HEK293 (cell line): Measurements from ENCODE around the gene ADAMTS16.

Experiments used
- CTCF ChIA-PET: fragments of 350-600 bp; formaldehyde crosslinking; extraction: SDS; loops from one replicate; lab custom pipeline; 2021; ENCODE audit warnings: antibody characterized with exemption; lab: Yijun Ruan, JAX
- POLR2A ChIA-PET: fragments of 300-600 bp; formaldehyde crosslinking; extraction: SDS; loops from one replicate; lab custom pipeline; 2020; ENCODE audit warnings: antibody characterized with exemption, inconsistent platforms; lab: Yijun Ruan, JAX
- H3K27ac ChIP-seq: fragments of 200-500 bp; sonication (Bioruptor generic); 2 replicates; pipeline ENCODE4 v1.5.1; 2014; ENCODE audit warnings: low read depth, low read length, control low read depth, inconsistent platforms; ENCODE audit errors: extremely low read depth
- H3K36me3 ChIP-seq, 2 experiments: fragments of 200-500 bp in 1 of 2; sonication (Bioruptor generic) in 1 of 2; 1 replicate in 1 of 2; 2 replicates in 1 of 2; pipeline ENCODE4 v1.5.1; 2014 to 2017; ENCODE audit warnings: inconsistent platforms in 2 of 2, low read length in 2 of 2; ENCODE audit not compliant: control insufficient read depth in 2 of 2, insufficient read depth in 1 of 2
- H3K4me1 ChIP-seq: fragments of 200-500 bp; sonication (Bioruptor generic); 2 replicates; pipeline ENCODE4 v1.5.1; 2014; ENCODE audit warnings: mild to moderate bottlenecking, low read length, inconsistent platforms; ENCODE audit not compliant: control insufficient read depth, insufficient read depth
- H3K4me3 ChIP-seq: 2 replicates; pipeline ENCODE4 v1.5.1; 2011; ENCODE audit warnings: low read depth, mild to moderate bottlenecking, control low read depth, low read length, moderate library complexity
- H3K9me3 ChIP-seq: fragments of 200-500 bp; sonication (Bioruptor generic); 2 replicates; pipeline ENCODE4 v1.5.1; 2014; ENCODE audit warnings: low read depth, low read length, inconsistent platforms; ENCODE audit not compliant: control insufficient read depth, insufficient read depth
- FEZF1 ChIP-seq: fragments of 450-650 bp; formaldehyde crosslinking; IDR thresholded peaks from 2 replicates; pipeline ENCODE4 v1.5.1; 2016; ENCODE audit warnings: missing biosample characterization, missing genetic modification characterization
- GLIS1 ChIP-seq: fragments of 450-650 bp; formaldehyde crosslinking; IDR thresholded peaks from 2 replicates; pipeline ENCODE4 v1.5.1; 2016; ENCODE audit warnings: missing biosample characterization, missing genetic modification characterization
- KLF9 ChIP-seq: fragments of 450-650 bp; formaldehyde crosslinking; IDR thresholded peaks from 2 replicates; pipeline ENCODE4 v1.5.1; 2016; ENCODE audit warnings: missing biosample characterization, missing genetic modification characterization, low read depth
- SP2 ChIP-seq: fragments of 450-650 bp; formaldehyde crosslinking; IDR thresholded peaks from 2 replicates; pipeline ENCODE4 v1.5.1; 2016; ENCODE audit warnings: missing biosample characterization, missing genetic modification characterization
- ZBTB21 ChIP-seq: fragments of 450-650 bp; formaldehyde crosslinking; IDR thresholded peaks from 2 replicates; pipeline ENCODE4 v1.5.1; 2017; ENCODE audit warnings: missing biosample characterization, missing genetic modification characterization
- ZFP3 ChIP-seq: fragments of 450-650 bp; formaldehyde crosslinking; IDR thresholded peaks from 2 replicates; pipeline ENCODE4 v1.5.1; 2016; ENCODE audit warnings: low read depth, missing biosample characterization, missing genetic modification characterization
- ZNF157 ChIP-seq: fragments of 450-650 bp; formaldehyde crosslinking; IDR thresholded peaks from 2 replicates; pipeline ENCODE4 v1.5.1; 2016; ENCODE audit warnings: missing biosample characterization, missing genetic modification characterization
- ZNF16 ChIP-seq: fragments of 450-650 bp; formaldehyde crosslinking; IDR thresholded peaks from 2 replicates; pipeline ENCODE4 v1.5.1; 2016; ENCODE audit warnings: low read depth, missing biosample characterization, missing genetic modification characterization
- ZNF19 ChIP-seq: fragments of 450-650 bp; formaldehyde crosslinking; IDR thresholded peaks from 2 replicates; pipeline ENCODE4; 2016; ENCODE audit warnings: missing biosample characterization, missing genetic modification characterization, low read depth
- ZNF221 ChIP-seq: fragments of 450-650 bp; formaldehyde crosslinking; IDR thresholded peaks from 2 replicates; pipeline ENCODE4 v1.5.1; 2017; ENCODE audit warnings: missing biosample characterization, missing genetic modification characterization, borderline replicate concordance
- ZNF292 ChIP-seq: fragments of 450-650 bp; formaldehyde crosslinking; IDR thresholded peaks from 2 replicates; pipeline ENCODE4 v1.5.1; 2016; ENCODE audit warnings: low read depth, missing biosample characterization, missing genetic modification characterization, borderline replicate concordance
- ZNF394 ChIP-seq: fragments of 450-650 bp; formaldehyde crosslinking; IDR thresholded peaks from 2 replicates; pipeline ENCODE4 v1.5.1; 2016; ENCODE audit warnings: missing biosample characterization, missing genetic modification characterization, mild to moderate bottlenecking, moderate library complexity, borderline replicate concordance
- ZNF510 ChIP-seq: fragments of 450-650 bp; formaldehyde crosslinking; IDR thresholded peaks from 2 replicates; pipeline ENCODE4 v1.5.1; 2018; ENCODE audit warnings: mild to moderate bottlenecking, missing genetic modification characterization, missing biosample characterization; ENCODE audit not compliant: insufficient replicate concordance
- ZNF548 ChIP-seq: fragments of 450-650 bp; formaldehyde crosslinking; IDR thresholded peaks from 2 replicates; pipeline ENCODE4 v1.5.1; 2016; ENCODE audit warnings: missing biosample characterization, missing genetic modification characterization
- ZNF843 ChIP-seq: fragments of 450-650 bp; formaldehyde crosslinking; IDR thresholded peaks from 2 replicates; pipeline ENCODE4 v1.5.1; 2016; ENCODE audit warnings: missing biosample characterization, missing genetic modification characterization
- TF ChIP-seq, protein P1 (sequence below): fragments of 450-650 bp; formaldehyde crosslinking; IDR thresholded peaks from 2 replicates; pipeline ENCODE4 v1.5.1; 2017; ENCODE audit warnings: missing biosample characterization, missing genetic modification characterization
- TF ChIP-seq, protein P2 (sequence below): fragments of 450-650 bp; formaldehyde crosslinking; IDR thresholded peaks from 2 replicates; pipeline ENCODE4 v1.5.1; 2016; ENCODE audit warnings: missing biosample characterization, missing genetic modification characterization
- TF ChIP-seq, protein P3 (sequence below): fragments of 450-650 bp; formaldehyde crosslinking; IDR thresholded peaks from 2 replicates; pipeline ENCODE4 v1.5.1; 2016; ENCODE audit warnings: missing biosample characterization, missing genetic modification characterization

The ADAMTS16 gene

DNA sequence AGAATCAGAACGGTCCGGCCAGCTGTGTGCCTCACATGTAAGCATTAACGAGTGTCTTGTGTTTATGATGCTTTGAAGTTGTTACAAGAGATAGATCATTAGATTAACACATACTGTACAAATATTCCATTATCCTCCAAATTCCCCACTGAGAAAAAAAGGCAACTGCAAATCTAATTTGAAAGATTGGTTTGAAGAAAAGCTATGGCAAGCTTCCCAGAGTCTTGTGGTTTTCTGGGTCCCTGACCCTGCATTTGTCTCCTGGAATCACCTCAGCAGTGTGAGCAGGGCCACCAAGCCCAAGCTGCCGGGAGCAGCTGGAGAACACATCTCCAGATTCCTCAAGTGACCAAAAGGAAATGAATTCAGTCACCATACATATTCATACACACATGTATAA, 36.9 kb upstream of the ADAMTS16 start:
- peaks cover 2% of the 10 kb centered on the region; the same call in 1 of the 2 replicates for H3K9me3 ChIP-seq
- no peaks in the 10 kb centered on the region for H3K36me3 ChIP-seq
- no peak overlapping the region for H3K27ac ChIP-seq
- no peak overlapping the region for H3K4me3 ChIP-seq
- POLR2A ChIA-PET: interaction anchor here (0.7 to 1.4 kb wide), 3 partner anchors 18 to 319 kb away, joined by 3 to 4 read pairs (median 4); partner anchors contain the start of genes ADAMTS16 and ICE1
- TF ChIP-seq GLIS1 (tag by site-specific recombination) (peak; percentile 61), ZNF19 (tag by site-specific recombination) (no peak), FEZF1 (tag by site-specific recombination) (peak; percentile 45; the same call in 1 of the 2 replicates)
- TF ChIP-seq, all 188 proteins: peak for 2
- peaks cover 13% of the 10 kb centered on the region; the same call in 1 of the 2 replicates for H3K4me1 ChIP-seq
- CTCF ChIA-PET: interaction anchor here (1.0 to 2.0 kb wide), 3 partner anchors 10 to 224 kb away, joined by 3 to 6 read pairs (median 4); no protein-coding TSS in a partner anchor

DNA sequence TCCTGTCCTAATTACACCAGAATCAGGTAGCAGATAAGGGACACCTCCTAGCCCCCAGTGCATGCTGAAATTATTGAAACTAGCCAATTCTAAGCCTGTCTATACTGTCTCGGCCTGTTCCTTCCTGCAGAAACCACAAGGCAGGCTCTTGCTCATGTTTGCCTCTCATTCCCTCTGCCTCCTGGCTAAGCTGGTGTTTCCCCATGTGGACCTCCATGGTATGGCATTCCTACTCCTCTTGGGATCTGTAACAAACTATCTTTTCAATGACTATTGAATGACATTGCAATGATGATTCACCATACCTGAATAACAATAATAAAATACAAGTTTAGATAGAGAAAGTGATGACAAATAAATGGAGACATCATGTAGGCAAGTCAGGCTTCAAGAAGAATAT, 35.6 kb upstream of the ADAMTS16 start:
- Histone ChIP-seq H3K4me3 (no peak overlapping the region), H3K27ac (no peak overlapping the region), H3K36me3 (no peaks in the 10 kb centered on the region), H3K9me3 (peaks cover 2% of the 10 kb centered on the region; the same call in 1 of the 2 replicates)
- CTCF ChIA-PET: interaction anchor here (0.7 to 1.1 kb wide), 2 partner anchors 9 to 44 kb away, joined by 3 read pairs; no protein-coding TSS in a partner anchor
- TF ChIP-seq ZNF843 (tag by site-specific recombination) (no peak), ZNF394 (tag by site-specific recombination) (no peak), ZNF292 (tag by site-specific recombination) (no peak), ZNF548 (tag by site-specific recombination) (no peak), ZNF221 (tag by site-specific recombination) (no peak), ZNF16 (tag by site-specific recombination) (no peak), ZNF510 (tag by site-specific recombination) (no peak), ZNF157 (tag by site-specific recombination) (no peak), KLF9 (no peak), ZBTB21 (tag by site-specific recombination) (no peak)
- TF ChIP-seq, all 188 proteins: peak for 0
- POLR2A ChIA-PET: no interaction called here
- H3K4me1 ChIP-seq: peaks cover 13% of the 10 kb centered on the region; the same call in 1 of the 2 replicates

DNA sequence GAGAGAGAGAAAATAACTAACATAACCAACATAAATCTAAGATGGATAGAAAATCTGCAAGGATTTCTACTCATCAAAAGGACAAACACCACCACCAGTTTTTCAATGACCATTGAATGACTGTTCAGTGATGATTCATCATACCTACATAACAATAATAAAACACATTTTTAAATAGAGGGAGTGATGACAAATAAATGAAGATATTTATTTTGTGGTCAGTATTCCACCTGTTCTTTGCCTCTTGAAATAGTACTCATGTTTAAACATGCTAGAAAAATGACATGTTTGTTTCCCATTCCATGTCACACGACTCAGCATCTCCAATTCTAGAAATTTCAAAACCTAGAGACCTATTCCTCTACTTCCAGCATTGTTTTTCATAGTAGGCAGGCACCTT, 34.6 kb upstream of the ADAMTS16 start:
- POLR2A ChIA-PET: interaction anchor here (0.5 kb wide), 1 partner anchor 265 kb away, joined by 4 read pairs; no protein-coding TSS in a partner anchor
- Histone ChIP-seq H3K4me3 (no peak overlapping the region), H3K4me1 (peaks cover 13% of the 10 kb centered on the region; the same call in 1 of the 2 replicates), H3K27ac (no peak overlapping the region)
- TF ChIP-seq, protein P1, sequence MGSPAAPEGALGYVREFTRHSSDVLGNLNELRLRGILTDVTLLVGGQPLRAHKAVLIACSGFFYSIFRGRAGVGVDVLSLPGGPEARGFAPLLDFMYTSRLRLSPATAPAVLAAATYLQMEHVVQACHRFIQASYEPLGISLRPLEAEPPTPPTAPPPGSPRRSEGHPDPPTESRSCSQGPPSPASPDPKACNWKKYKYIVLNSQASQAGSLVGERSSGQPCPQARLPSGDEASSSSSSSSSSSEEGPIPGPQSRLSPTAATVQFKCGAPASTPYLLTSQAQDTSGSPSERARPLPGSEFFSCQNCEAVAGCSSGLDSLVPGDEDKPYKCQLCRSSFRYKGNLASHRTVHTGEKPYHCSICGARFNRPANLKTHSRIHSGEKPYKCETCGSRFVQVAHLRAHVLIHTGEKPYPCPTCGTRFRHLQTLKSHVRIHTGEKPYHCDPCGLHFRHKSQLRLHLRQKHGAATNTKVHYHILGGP (tag by site-specific recombination): no peak
- TF ChIP-seq ZNF292 (tag by site-specific recombination) (no peak), SP2 (no peak), ZFP3 (no peak)
- TF ChIP-seq, protein P2, sequence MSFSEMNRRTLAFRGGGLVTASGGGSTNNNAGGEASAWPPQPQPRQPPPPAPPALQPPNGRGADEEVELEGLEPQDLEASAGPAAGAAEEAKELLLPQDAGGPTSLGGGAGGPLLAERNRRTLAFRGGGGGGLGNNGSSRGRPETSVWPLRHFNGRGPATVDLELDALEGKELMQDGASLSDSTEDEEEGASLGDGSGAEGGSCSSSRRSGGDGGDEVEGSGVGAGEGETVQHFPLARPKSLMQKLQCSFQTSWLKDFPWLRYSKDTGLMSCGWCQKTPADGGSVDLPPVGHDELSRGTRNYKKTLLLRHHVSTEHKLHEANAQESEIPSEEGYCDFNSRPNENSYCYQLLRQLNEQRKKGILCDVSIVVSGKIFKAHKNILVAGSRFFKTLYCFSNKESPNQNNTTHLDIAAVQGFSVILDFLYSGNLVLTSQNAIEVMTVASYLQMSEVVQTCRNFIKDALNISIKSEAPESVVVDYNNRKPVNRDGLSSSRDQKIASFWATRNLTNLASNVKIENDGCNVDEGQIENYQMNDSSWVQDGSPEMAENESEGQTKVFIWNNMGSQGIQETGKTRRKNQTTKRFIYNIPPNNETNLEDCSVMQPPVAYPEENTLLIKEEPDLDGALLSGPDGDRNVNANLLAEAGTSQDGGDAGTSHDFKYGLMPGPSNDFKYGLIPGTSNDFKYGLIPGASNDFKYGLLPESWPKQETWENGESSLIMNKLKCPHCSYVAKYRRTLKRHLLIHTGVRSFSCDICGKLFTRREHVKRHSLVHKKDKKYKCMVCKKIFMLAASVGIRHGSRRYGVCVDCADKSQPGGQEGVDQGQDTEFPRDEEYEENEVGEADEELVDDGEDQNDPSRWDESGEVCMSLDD: no peak
- TF ChIP-seq, protein P3, sequence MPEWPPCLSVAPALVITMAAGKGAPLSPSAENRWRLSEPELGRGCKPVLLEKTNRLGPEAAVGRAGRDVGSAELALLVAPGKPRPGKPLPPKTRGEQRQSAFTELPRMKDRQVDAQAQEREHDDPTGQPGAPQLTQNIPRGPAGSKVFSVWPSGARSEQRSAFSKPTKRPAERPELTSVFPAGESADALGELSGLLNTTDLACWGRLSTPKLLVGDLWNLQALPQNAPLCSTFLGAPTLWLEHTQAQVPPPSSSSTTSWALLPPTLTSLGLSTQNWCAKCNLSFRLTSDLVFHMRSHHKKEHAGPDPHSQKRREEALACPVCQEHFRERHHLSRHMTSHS (tag by site-specific recombination): no peak
- TF ChIP-seq, all 188 proteins: peak for 0
- CTCF ChIA-PET: interaction anchor here (0.6 to 1.3 kb wide), 3 partner anchors 10 to 164 kb away, joined by 3 to 4 read pairs (median 3); no protein-coding TSS in a partner anchor
- no peaks in the 10 kb centered on the region for H3K36me3 ChIP-seq
- peaks cover 2% of the 10 kb centered on the region; the same call in 1 of the 2 replicates for H3K9me3 ChIP-seq
